Ectodermal cell (in vitro differentiated cells): ENCODE measurements around the gene KLHL13.
"Not testable (repeated sequence)": the region's sequence is repeated elsewhere in the genome, so short reads cannot be mapped to it uniquely, and the experiment has no call there.

Source experiments
- H3K27ac ChIP-seq: 2 replicates; pipeline ENCODE4 v1.7.0; 2013; ENCODE audit warnings: mild to moderate bottlenecking, low read depth, low read length; ENCODE audit not compliant: insufficient read depth, poor library complexity, severe bottlenecking
- H3K27me3 ChIP-seq: 2 replicates; pipeline ENCODE4 v1.7.0; 2013; ENCODE audit warnings: mild to moderate bottlenecking, low read length; ENCODE audit not compliant: insufficient read depth, control insufficient read depth, poor library complexity, severe bottlenecking
- H3K36me3 ChIP-seq: one replicate; pipeline ENCODE4 v1.7.0; 2013; ENCODE audit warnings: low read length; ENCODE audit not compliant: control insufficient read depth, insufficient read depth
- H3K4me1 ChIP-seq: one replicate; pipeline ENCODE4 v1.7.0; 2013; ENCODE audit warnings: low read length; ENCODE audit not compliant: control insufficient read depth, insufficient read depth
- H3K4me3 ChIP-seq: 2 replicates; pipeline ENCODE4 v1.7.0; 2013; ENCODE audit warnings: low read depth, low read length, control low read depth; ENCODE audit not compliant: insufficient read depth
- H3K9me3 ChIP-seq: 2 replicates; pipeline ENCODE4 v1.7.0; 2013; ENCODE audit warnings: mild to moderate bottlenecking, low read length, moderate library complexity; ENCODE audit not compliant: control insufficient read depth
- WGBS, 2 experiments: methylation state at CpG; one replicate each; pipeline ENCODE4 v1.1.7; 2013; ENCODE audit warnings: missing lambda C conversion rate in 2 of 2; 5-methylcytosine and 5-hydroxymethylcytosine counted together

KLHL13 gene

GRCh38 chrX:118047446-118048186, 69.0 kb downstream of the KLHL13 start:
- Histone ChIP-seq H3K4me1 (no peaks in the 10 kb centered on the region), H3K27me3 (no peaks in the 10 kb centered on the region)
- 91 to 92% methylated on average over 2 of the region's 4 CpGs for WGBS, 2 experiments

GRCh38 chrX:118039591-118039990, 77.0 kb downstream of the KLHL13 start:
- no peaks in the 10 kb centered on the region for H3K36me3 ChIP-seq
- H3K9me3 ChIP-seq, result no peaks in the 10 kb centered on the region
- no peaks in the 10 kb centered on the region for H3K4me1 ChIP-seq
- WGBS, 2 experiments, result 96 to 100% methylated on average over 1 of the region's 1 CpG
- no peak overlapping the region for H3K4me3 ChIP-seq
- no peak overlapping the region for H3K27ac ChIP-seq
- no peaks in the 10 kb centered on the region for H3K27me3 ChIP-seq

More at GRCh38 chrX:118047446-118048186, 69.0 kb downstream of the KLHL13 start:
- no peak overlapping the region for H3K4me3 ChIP-seq
- no peaks in the 10 kb centered on the region for H3K36me3 ChIP-seq
- no peaks in the 10 kb centered on the region for H3K9me3 ChIP-seq
- H3K27ac ChIP-seq, result no peak overlapping the region

- Histone ChIP-seq H3K27me3 (no peaks in the 10 kb centered on the region), H3K9me3 (no peaks in the 10 kb centered on the region), H3K4me1 (no peaks in the 10 kb centered on the region), H3K36me3 (no peaks in the 10 kb centered on the region), H3K4me3 (no peak overlapping the region), H3K27ac (no peak overlapping the region)
- 92 to 94% methylated on average over 3 of the region's 3 CpGs for WGBS, 2 experiments
Measured at GRCh38 chrX:118038614-118039365, 77.8 kb downstream of the KLHL13 start.

- no peaks in the 10 kb centered on the region for H3K4me1 ChIP-seq
- no peak overlapping the region for H3K4me3 ChIP-seq
- H3K27ac ChIP-seq, result no peak overlapping the region
- H3K36me3 ChIP-seq, result no peaks in the 10 kb centered on the region
- no peaks in the 10 kb centered on the region for H3K9me3 ChIP-seq
- H3K27me3 ChIP-seq, result no peaks in the 10 kb centered on the region
- WGBS, 2 experiments, result 97 to 100% methylated on average over 1 of the region's 1 CpG
Measured at GRCh38 chrX:118026631-118027030, 90.0 kb downstream of the KLHL13 start.

GRCh38 chrX:118025226-118025625, 91.4 kb downstream of the KLHL13 start:
- Histone ChIP-seq H3K27ac (no peak overlapping the region), H3K9me3 (no peaks in the 10 kb centered on the region), H3K4me3 (no peak overlapping the region), H3K4me1 (no peaks in the 10 kb centered on the region), H3K36me3 (no peaks in the 10 kb centered on the region), H3K27me3 (no peaks in the 10 kb centered on the region)
- WGBS, 2 experiments, result 93 to 100% methylated on average over 2 of the region's 4 CpGs

- Histone ChIP-seq H3K4me3 (no peak overlapping the region), H3K27me3 (no peaks in the 10 kb centered on the region), H3K9me3 (no peaks in the 10 kb centered on the region), H3K36me3 (no peaks in the 10 kb centered on the region), H3K27ac (no peak overlapping the region), H3K4me1 (no peaks in the 10 kb centered on the region)
- WGBS, 2 experiments, result no CpG with 5 or more reads among the region's 1 CpG
Measured at GRCh38 chrX:118024482-118024881, 92.1 kb downstream of the KLHL13 start.

- WGBS, 2 experiments, result 80% methylated on average over 1 of the region's 2 CpGs; no CpG with 5 or more reads in 1 of the 2 experiments
- no peaks in the 10 kb centered on the region for H3K4me1 ChIP-seq
- H3K27me3 ChIP-seq, result no peaks in the 10 kb centered on the region
- H3K9me3 ChIP-seq, result no peaks in the 10 kb centered on the region
- H3K4me3 ChIP-seq, result no peak overlapping the region
- no peak overlapping the region for H3K27ac ChIP-seq
- no peaks in the 10 kb centered on the region for H3K36me3 ChIP-seq
Measured at GRCh38 chrX:118022753-118023152, 93.9 kb downstream of the KLHL13 start.

- Histone ChIP-seq H3K36me3 (no peaks in the 10 kb centered on the region), H3K27me3 (no peaks in the 10 kb centered on the region), H3K4me1 (no peaks in the 10 kb centered on the region), H3K4me3 (no peak overlapping the region), H3K9me3 (no peaks in the 10 kb centered on the region), H3K27ac (no peak overlapping the region)
Measured at GRCh38 chrX:118016422-118016821, 100.2 kb downstream of the KLHL13 start.

GRCh38 chrX:118002417-118002816, 114.2 kb downstream of the KLHL13 start:
- not testable (repeated sequence) for H3K27ac ChIP-seq, H3K27me3 ChIP-seq, H3K36me3 ChIP-seq, H3K4me3 ChIP-seq, H3K4me1 ChIP-seq, H3K9me3 ChIP-seq
- 86 to 96% methylated on average over 1 to 4 of the region's 6 CpGs for WGBS, 2 experiments

GRCh38 chrX:118000518-118000917, 116.1 kb downstream of the KLHL13 start:
- Histone ChIP-seq H3K4me3 (no peak overlapping the region), H3K27me3 (no peaks in the 10 kb centered on the region), H3K9me3 (no peaks in the 10 kb centered on the region), H3K27ac (no peak overlapping the region), H3K4me1 (no peaks in the 10 kb centered on the region), H3K36me3 (no peaks in the 10 kb centered on the region)
